H9 (cell line): Measurements from ENCODE around the gene MAST4. TPM values are rescaled to one million over a fixed set of nuclear protein-coding genes. Genes with fewer than 3 reads are reported as not detected.

Experiments
- DNase-seq: peaks from one replicate; pipeline ENCODE4 v3.0.0-alpha.2; 2017
- H2AFZ ChIP-seq: one replicate; pipeline ENCODE4 v1.6.1; 2013; ENCODE audit warnings: mild to moderate bottlenecking, low read length, control low read depth, moderate library complexity
- H2AK5ac ChIP-seq: 2 replicates; pipeline ENCODE4 v1.6.1; 2013; ENCODE audit warnings: low read length, control low read depth, mixed read lengths; ENCODE audit not compliant: insufficient read length
- H2BK120ac ChIP-seq: one replicate; pipeline ENCODE4 v1.6.1; 2013; ENCODE audit warnings: low read depth, mild to moderate bottlenecking, low read length, control low read depth, inconsistent platforms; ENCODE audit not compliant: poor library complexity, severe bottlenecking
- H2BK12ac ChIP-seq: 2 replicates; pipeline ENCODE4 v1.6.1; 2013; ENCODE audit warnings: low read length, control low read depth, mixed read lengths, low read depth; ENCODE audit not compliant: insufficient read length
- H2BK15ac ChIP-seq: 2 replicates; pipeline ENCODE4 v1.6.1; 2013; ENCODE audit warnings: low read depth, low read length, control low read depth
- H2BK20ac ChIP-seq: one replicate; pipeline ENCODE4 v1.6.1; 2013; ENCODE audit warnings: low read depth, mild to moderate bottlenecking, low read length, control low read depth, inconsistent platforms; ENCODE audit not compliant: poor library complexity, severe bottlenecking
- H2BK5ac ChIP-seq: 2 replicates; pipeline ENCODE4 v1.6.1; 2013; ENCODE audit warnings: low read length, control low read depth, mixed read lengths; ENCODE audit not compliant: insufficient read length
- H3K14ac ChIP-seq: 2 replicates; pipeline ENCODE4 v1.6.1; 2013; ENCODE audit warnings: low read length, control low read depth; ENCODE audit not compliant: insufficient read depth
- H3K18ac ChIP-seq: 2 replicates; pipeline ENCODE4 v1.6.1; 2013; ENCODE audit warnings: low read depth, mild to moderate bottlenecking, mixed read lengths, low read length, control low read depth; ENCODE audit not compliant: insufficient read length
- H3K23ac ChIP-seq: 2 replicates; pipeline ENCODE4 v1.6.1; 2013; ENCODE audit warnings: low read length, control low read depth, mixed read lengths, low read depth; ENCODE audit not compliant: insufficient read length
- H3K23me2 ChIP-seq: 2 replicates; pipeline ENCODE4 v1.6.1; 2013; ENCODE audit warnings: low read depth, mild to moderate bottlenecking, mixed read lengths, low read length, control low read depth; ENCODE audit not compliant: insufficient read length, poor library complexity, severe bottlenecking
- H3K27ac ChIP-seq: 2 replicates; pipeline ENCODE4 v1.5.1; 2013; ENCODE audit warnings: low read length, control low read depth, mixed read lengths, low read depth; ENCODE audit not compliant: insufficient read length
- H3K27me3 ChIP-seq: 2 replicates; pipeline ENCODE4 v1.6.1; 2013; ENCODE audit warnings: low read length, control low read depth, inconsistent platforms; ENCODE audit not compliant: insufficient read depth
- H3K4ac ChIP-seq: 2 replicates; pipeline ENCODE4 v1.6.1; 2013; ENCODE audit warnings: low read depth, mild to moderate bottlenecking, control low read depth, inconsistent platforms, low read length, moderate library complexity
- H3K4me1 ChIP-seq: 2 replicates; pipeline ENCODE4 v1.6.1; 2013; ENCODE audit warnings: low read length, control low read depth, inconsistent platforms; ENCODE audit not compliant: insufficient read depth
- H3K4me2 ChIP-seq: 2 replicates; pipeline ENCODE4 v1.6.1; 2013; ENCODE audit warnings: low read length, control low read depth, mixed read lengths; ENCODE audit not compliant: insufficient read length, insufficient read depth
- H3K56ac ChIP-seq: 2 replicates; pipeline ENCODE4 v1.6.1; 2013; ENCODE audit warnings: low read depth, mild to moderate bottlenecking, mixed read lengths, low read length, control low read depth; ENCODE audit not compliant: insufficient read length
- H3K79me1 ChIP-seq: 2 replicates; pipeline ENCODE4 v1.6.1; 2013; ENCODE audit warnings: low read depth, mild to moderate bottlenecking, moderate library complexity, low read length, control low read depth, inconsistent platforms; ENCODE audit not compliant: insufficient read depth, poor library complexity, severe bottlenecking
- H3K79me2 ChIP-seq: 2 replicates; pipeline ENCODE4 v1.6.1; 2013; ENCODE audit warnings: low read length, control low read depth, inconsistent platforms; ENCODE audit not compliant: insufficient read depth
- H3K9ac ChIP-seq: 2 replicates; pipeline ENCODE4 v1.6.1; 2013; ENCODE audit warnings: low read length, control low read depth, mixed read lengths; ENCODE audit not compliant: insufficient read length; ENCODE audit errors: extremely low read depth
- H3K9me3 ChIP-seq: one replicate; pipeline ENCODE4 v1.6.1; 2013; ENCODE audit warnings: low read depth, low read length, inconsistent platforms; ENCODE audit not compliant: control insufficient read depth
- H3T11ph ChIP-seq: one replicate; pipeline ENCODE4 v1.6.1; 2013; ENCODE audit warnings: mild to moderate bottlenecking, low read length, control low read depth, inconsistent platforms
- H4K20me1 ChIP-seq: one replicate; pipeline ENCODE4 v1.6.1; 2013; ENCODE audit not compliant: control insufficient read depth, insufficient read length, insufficient read depth
- H4K5ac ChIP-seq: 2 replicates; pipeline ENCODE4 v1.6.1; 2013; ENCODE audit warnings: low read depth, mild to moderate bottlenecking, mixed read lengths, low read length, control low read depth; ENCODE audit not compliant: insufficient read length
- H4K8ac ChIP-seq: replicated peaks from 2 replicates; pipeline ENCODE4 v1.6.1; 2013; ENCODE audit warnings: low read length, control low read depth, mixed read lengths, low read depth; ENCODE audit not compliant: insufficient read length
- H4K91ac ChIP-seq: 2 replicates; pipeline ENCODE4 v1.6.1; 2013; ENCODE audit warnings: low read depth, mild to moderate bottlenecking, moderate library complexity, mixed read lengths, low read length, control low read depth; ENCODE audit not compliant: insufficient read length
- H3K27ac Mint-ChIP-seq, 3 experiments: 2 replicates in 2 of 3; 3 replicates in 1 of 3; pipeline ENCODE4 v1.8.0; 2020 to 2021; ENCODE audit warnings: mixed read lengths in 3 of 3, mild to moderate bottlenecking in 1 of 3, moderate library complexity in 1 of 3
- H3K27me3 Mint-ChIP-seq: 2 replicates; pipeline ENCODE4 v1.8.0; 2021; ENCODE audit warnings: low read depth, mild to moderate bottlenecking, moderate library complexity, mixed read lengths
- H3K36me3 Mint-ChIP-seq, 3 experiments: 2 replicates in 2 of 3; 3 replicates in 1 of 3; pipeline ENCODE4 v1.8.0; 2020 to 2021; ENCODE audit warnings: low read depth in 3 of 3, mixed read lengths in 3 of 3; ENCODE audit not compliant: insufficient read depth in 1 of 3
- H3K4me1 Mint-ChIP-seq, 2 experiments: 2 replicates each; pipeline ENCODE4 v1.8.0; 2020; ENCODE audit warnings: mixed read lengths in 2 of 2
- H3K4me3 Mint-ChIP-seq, 2 experiments: 2 replicates in 1 of 2; 3 replicates in 1 of 2; pipeline ENCODE4 v1.8.0; 2020 to 2021; ENCODE audit warnings: mild to moderate bottlenecking in 2 of 2, mixed read lengths in 2 of 2, moderate library complexity in 1 of 2
- H3K9me3 Mint-ChIP-seq, 2 experiments: 2 replicates in 1 of 2; 3 replicates in 1 of 2; pipeline ENCODE4 v1.8.0; 2020; ENCODE audit warnings: mild to moderate bottlenecking in 2 of 2, mixed read lengths in 2 of 2, moderate library complexity in 1 of 2
- WGBS: extraction: QIAGEN DNeasy Blood & Tissue Kit; methylation state at CpG from one replicate; pipeline ENCODE4 v1.1.7; 2013; ENCODE audit warnings: missing lambda C conversion rate, low lambda C conversion rate, mixed read lengths; ENCODE audit not compliant: insufficient read length; ENCODE audit errors: extremely low coverage; 5-methylcytosine and 5-hydroxymethylcytosine counted together
- total RNA-seq: library from RNA; stranded (reverse); gene quantifications from 2 replicates; pipeline ENCODE4 v1.2.1, GENCODE V29; 2021
- TF ChIP-seq, protein P1 (sequence below): fragments of 200-600 bp; sonication (generic); conservative IDR thresholded peaks from 3 replicates; pipeline ENCODE4 v1.8.0; 2021; ENCODE audit warnings: antibody characterized with exemption, mild to moderate bottlenecking

The MAST4 gene
- total RNA-seq, 1 experiment from 2014 or later = 3.7 TPM

DNA sequence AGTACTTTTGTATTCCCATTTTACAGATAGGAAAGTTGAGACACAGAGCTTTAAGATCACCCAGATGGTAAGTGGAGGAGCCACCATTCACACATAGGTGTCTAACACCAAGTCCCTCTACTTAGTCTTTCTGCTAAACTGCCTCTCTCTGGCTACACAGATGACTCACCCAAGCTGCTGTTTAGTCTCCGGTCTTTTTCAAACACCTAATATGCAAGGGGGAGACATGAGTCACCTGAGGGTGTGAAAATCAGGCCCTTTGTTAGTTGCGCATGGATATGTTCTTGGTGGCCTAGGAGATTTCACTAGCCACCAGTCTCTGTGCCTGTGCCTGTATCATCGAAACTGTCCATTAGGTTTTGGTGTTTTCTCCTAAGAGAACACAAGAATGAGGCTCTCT, 117.8 kb downstream of the MAST4 start:
- Histone ChIP-seq H3K18ac (no peak overlapping the region), H3K79me1 (no peaks in the 10 kb centered on the region), H3K14ac (no peak overlapping the region), H3K4me1 (0 out of 2 replicates have a peak, but pooled peaks cover 3% of the 10 kb centered on the region), H3K27ac (no peak overlapping the region), H2AFZ (no peak overlapping the region), H2AK5ac (no peak overlapping the region), H3K23ac (no peak overlapping the region), H2BK5ac (no peak overlapping the region), H3T11ph (no peak overlapping the region), H3K23me2 (no peaks in the 10 kb centered on the region), H4K5ac (no peak overlapping the region), H4K20me1 (no peaks in the 10 kb centered on the region), H2BK15ac (no peak overlapping the region), H3K4me2 (no peak overlapping the region), H2BK20ac (no peak overlapping the region), H2BK12ac (no peak overlapping the region), H2BK120ac (no peak overlapping the region), H3K79me2 (no peaks in the 10 kb centered on the region), H3K4ac (no peak overlapping the region), H4K91ac (no peak overlapping the region), H4K8ac (no peak overlapping the region), H3K9me3 (no peaks in the 10 kb centered on the region), H3K9ac (no peak overlapping the region), H3K56ac (no peak overlapping the region), H3K27me3 (no peaks in the 10 kb centered on the region; the same call in 1 of the 2 replicates)
- peaks cover 5 to 12% of the 10 kb centered on the region in 2 experiments; a peak in 4 of 5 replicates for H3K9me3 Mint-ChIP-seq
- no peak for DNase-seq
- H3K4me1 Mint-ChIP-seq = no peaks in the 10 kb centered on the region
- H3K4me3 Mint-ChIP-seq = no peak overlapping the region
- WGBS = no CpG with 5 or more reads among the region's 3 CpGs
- 0 out of 7 replicates have a peak, but pooled peaks cover 0 to 2% (median 0%) of the 10 kb centered on the region in 3 experiments for H3K36me3 Mint-ChIP-seq
- TF ChIP-seq, protein P1, sequence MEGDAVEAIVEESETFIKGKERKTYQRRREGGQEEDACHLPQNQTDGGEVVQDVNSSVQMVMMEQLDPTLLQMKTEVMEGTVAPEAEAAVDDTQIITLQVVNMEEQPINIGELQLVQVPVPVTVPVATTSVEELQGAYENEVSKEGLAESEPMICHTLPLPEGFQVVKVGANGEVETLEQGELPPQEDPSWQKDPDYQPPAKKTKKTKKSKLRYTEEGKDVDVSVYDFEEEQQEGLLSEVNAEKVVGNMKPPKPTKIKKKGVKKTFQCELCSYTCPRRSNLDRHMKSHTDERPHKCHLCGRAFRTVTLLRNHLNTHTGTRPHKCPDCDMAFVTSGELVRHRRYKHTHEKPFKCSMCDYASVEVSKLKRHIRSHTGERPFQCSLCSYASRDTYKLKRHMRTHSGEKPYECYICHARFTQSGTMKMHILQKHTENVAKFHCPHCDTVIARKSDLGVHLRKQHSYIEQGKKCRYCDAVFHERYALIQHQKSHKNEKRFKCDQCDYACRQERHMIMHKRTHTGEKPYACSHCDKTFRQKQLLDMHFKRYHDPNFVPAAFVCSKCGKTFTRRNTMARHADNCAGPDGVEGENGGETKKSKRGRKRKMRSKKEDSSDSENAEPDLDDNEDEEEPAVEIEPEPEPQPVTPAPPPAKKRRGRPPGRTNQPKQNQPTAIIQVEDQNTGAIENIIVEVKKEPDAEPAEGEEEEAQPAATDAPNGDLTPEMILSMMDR = no peak
- peaks cover 58% of the 10 kb centered on the region for H3K27me3 Mint-ChIP-seq
- H3K27ac Mint-ChIP-seq = no peak overlapping the region
